Stimulated activated CD4-positive, alpha-beta T cell treated with anti-CD3 and anti-CD28 coated beads, Interleukin-2, amount 100 ng/mL, for 48 hours (primary cell): ENCODE measurements around the gene ZNF335.
"Not testable (repeated sequence)": the region's sequence is repeated elsewhere in the genome, so short reads cannot be mapped to it uniquely, and the experiment has no call there.

Experiments used
- DNase-seq, 2 donors: peaks; one replicate each; pipeline ENCODE4 v3.0.0-alpha.2; 2020

Gene ZNF335

GRCh38 chr20:46000262-46000996 is 28.4 kb upstream of the ZNF335 start:
- no peak for DNase-seq

- no peak for DNase-seq
Observed at GRCh38 chr20:45999557-46000261, 27.7 kb upstream of the ZNF335 start.

GRCh38 chr20:45998761-45999160 is 26.8 kb upstream of the ZNF335 start:
- no peak for DNase-seq

- DNase-seq: no peak
Observed at GRCh38 chr20:45998337-45998736, 26.3 kb upstream of the ZNF335 start.

- DNase-seq: no peak
Observed at GRCh38 chr20:45997187-45997586, 25.2 kb upstream of the ZNF335 start.

DNA sequence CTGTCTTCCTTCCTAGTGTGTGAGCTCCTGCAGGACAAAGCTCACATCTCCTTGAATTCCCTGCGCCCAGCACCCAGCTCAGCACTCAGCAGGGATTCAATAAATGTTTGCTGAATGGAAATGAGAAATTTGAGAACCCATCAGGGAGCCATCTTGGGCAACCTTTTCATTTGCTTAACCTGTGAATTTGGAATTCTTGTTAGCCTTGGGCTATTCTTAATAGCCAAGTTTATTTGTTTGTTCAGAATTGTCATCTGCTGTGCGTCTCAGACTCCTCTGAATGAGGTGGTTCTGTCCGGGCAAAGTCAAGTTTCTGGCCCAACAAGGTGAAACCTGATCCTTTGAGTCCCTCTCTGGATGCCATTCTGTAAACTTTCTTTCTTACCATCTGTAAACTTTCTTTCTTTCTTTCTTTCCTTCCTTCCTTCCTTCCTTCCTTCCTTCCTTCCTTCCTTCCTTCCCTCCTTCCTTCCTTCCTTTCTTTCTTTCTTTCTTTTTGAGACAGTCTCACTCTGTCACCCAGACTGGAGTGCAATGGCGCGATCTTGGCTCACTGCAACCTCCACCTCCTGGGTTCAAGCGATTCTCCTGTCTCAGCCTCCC is 23.6 kb upstream of the ZNF335 start:
- DNase-seq: not testable (repeated sequence)

DNA sequence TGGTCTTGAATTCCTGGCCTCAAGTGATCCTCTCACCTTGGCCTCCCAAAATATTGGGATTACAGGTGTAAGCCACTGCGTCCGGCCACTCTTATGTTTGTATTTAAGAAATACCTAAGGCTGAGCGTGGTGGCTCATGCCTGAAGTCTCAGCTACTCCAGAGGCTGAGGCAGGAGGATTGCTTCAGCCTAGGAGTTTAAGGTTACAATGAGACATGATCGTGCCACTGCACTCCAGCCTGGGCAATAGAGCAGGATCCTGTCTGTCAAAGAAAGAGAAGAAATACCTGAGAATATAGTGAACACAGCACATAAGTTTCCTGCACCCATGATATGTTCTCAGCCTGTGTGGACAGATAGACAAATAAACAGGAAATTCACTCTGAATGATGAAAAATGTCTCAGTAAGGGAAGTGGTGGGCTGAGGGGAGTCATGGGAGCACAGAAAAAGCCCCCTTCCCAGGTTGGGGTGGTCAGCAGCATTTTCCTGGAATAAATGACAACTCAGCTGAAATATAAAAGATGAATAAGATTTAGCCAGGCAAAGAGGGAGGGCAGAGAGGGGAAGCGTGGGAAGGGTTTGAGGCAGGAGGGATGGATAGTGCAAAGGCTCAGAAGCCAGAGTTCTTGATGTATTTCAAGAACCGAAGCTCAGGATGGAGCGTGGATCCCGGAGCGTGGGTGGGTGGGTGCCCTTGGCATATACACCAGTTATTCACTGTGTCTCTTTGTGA is 22.9 kb upstream of the ZNF335 start:
- no peak for DNase-seq

DNA sequence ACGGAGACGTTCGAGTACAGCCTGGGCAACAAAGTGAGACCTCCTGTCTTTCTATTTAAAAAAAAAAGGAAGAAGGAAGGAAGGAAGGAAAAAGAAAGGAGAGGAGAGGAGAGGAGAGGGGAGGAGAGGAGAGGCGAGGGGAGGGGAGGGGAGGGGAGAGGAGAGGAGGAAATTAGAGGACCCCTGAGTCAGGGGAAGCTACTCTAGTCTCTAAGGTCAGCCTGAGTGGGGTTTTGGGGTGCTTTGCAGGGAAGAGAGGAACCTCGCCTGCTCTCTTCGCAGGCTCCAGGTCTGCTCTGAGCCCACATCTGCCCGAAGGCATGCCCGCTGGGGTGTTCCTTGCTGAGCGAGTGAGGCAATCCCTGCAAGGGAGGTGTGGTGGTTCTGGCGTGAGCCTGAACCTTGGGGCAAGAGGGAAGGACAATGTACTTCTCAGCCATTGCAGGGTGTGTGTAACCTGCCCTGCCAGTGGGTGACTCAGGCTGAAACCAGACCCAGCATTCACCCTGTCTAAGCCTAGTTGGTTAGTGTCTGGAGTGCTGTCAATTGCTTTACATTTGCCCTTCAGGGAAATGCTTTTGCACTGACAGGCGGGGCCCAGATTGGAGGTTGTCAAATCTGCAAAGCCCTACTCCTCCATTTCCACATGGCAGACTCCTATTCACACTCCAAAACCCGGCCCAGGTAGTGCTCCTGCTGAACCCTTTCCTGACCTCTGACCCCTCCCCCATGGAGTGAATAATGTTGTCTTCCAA is 21.4 kb upstream of the ZNF335 start:
- DNase-seq: no peak

DNA sequence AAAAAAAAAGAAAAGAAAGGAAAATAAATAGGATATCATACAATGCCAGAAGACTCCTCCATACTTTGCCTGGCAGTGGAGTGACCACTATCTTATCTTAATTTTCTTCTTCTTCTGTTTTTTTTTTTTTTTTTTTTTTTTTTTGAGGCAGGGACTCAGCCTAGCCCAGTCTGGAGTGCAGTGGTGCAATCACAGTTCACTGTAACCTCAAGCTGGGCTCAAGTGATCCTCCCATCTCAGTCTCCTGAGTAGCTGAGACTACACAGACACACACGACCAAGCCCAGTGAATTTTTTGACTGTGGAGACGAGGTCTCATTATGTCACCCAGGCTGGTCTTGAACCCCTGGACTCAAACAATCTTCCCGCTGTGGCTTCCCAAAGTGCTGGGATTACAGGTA is 19.6 kb upstream of the ZNF335 start:
- no peak for DNase-seq

DNA sequence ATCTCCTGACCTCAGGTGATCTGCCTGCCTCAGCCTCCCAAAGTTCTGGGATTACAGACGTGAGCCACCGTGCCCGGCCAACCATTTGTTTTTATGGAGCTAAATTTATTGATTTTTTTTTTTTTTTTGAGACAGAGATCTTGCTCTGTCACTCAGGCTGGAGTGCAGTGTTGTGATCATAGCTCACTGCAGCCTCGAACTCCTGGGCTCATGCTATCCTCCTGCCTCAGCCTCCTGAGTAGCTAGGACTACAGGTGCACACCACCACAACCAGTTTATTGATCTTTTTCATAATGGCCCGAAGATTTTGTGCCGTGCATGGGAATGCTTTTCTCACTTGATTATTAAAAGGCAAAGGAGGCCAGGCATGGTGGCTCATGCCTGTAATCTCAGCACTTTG is 16.8 kb upstream of the ZNF335 start:
- not testable (repeated sequence) for DNase-seq

DNA sequence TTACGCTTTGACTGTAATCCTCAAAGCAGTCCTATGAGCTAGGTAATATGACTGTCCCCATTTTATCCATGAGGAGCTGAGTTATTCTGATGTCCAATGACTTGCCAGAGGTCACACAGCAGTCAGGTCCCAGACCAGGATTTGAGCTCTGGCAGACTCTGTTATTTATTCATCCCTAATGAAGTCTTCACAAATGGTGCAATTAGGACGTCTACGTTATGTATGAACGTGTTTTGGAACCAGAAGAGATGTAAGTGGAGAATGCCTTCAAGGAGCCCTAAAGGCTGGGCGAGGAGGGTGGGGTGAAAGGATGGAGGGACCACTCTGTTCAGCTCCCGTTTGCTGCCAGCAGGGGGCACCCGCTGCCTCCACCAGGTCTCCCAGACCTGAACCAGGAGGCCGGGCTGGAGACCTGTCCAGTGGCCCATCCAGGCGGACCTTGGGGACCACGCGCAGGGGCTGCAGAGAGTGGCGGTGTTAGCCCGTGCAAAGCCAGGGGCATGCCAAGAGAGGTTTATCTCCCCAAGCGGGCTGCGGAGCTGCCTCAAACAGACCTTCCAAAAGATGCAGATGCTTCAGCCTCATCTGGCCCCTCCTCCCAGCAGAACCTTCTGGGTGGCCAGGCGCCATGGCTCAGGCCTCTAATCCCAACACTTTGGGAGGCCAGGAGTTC is 15.2 kb upstream of the ZNF335 start:
- DNase-seq: peak; percentile 75 to 77

GRCh38 chr20:45985573-45985972 is 13.6 kb upstream of the ZNF335 start:
- no peak for DNase-seq

DNA sequence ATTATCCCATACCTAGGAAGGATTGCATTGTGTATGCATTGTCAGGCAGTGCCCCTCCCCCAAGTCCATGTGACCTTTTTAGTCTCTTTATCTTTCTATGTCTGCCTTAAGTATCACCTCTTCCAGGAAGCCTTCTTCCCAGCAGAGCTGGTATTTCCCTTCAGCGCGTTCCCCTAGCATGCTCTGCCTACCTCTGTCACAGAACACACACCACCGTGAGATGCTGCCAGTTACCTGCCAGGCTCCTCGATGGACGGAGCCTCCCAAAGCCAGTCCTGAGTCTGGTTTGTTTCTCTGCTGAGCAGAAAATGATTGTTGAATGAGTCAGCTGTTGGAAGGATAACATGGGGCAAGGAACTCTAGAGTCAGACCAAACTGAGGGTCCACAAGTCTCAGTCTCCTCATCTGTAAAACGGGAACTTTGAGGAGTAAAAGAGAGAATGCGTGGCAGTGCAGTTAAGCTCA is 11.3 kb upstream of the ZNF335 start:
- DNase-seq: no peak

DNA sequence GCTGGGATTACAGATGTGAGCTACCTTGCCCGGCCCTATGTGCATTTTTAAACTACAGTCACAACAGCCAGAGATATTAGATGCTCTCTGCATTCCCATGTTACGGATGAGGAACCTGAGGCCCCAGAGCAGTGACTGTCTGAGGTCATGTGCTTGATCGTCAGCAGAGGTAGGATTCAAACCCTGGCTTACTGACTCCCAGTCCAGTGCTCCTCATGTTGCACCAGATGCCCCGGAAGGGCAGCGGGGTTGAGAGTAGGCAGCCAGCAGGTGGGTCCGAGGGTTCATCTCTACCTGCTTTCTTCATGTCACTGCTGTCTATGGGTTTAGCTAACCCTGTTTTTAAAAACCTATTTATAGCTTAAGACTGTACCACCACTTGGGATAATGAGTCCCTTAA is 9.3 kb upstream of the ZNF335 start:
- no peak for DNase-seq

DNA sequence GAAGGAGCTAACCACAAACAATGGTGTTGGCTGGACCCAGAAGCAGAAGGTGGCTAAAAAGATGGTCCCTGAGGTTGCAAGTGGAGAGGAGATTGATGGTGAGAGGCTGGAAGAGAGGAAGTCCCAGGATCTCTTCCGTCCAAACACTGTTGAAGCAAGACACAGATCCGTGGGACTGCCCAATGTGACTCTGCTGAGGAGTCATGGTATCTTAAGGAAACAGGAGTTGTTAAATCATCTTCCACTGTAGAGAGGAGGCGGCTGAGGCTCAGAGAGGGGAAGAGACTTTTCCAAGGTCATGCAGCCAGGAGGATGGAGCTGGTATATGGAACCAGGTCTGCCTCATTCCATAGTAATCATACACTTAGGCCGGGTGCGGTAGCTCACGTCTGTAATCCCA is 4.1 kb upstream of the ZNF335 start:
- DNase-seq: no peak

GRCh38 chr20:45975686-45976085 is 3.7 kb upstream of the ZNF335 start:
- no peak for DNase-seq

DNA sequence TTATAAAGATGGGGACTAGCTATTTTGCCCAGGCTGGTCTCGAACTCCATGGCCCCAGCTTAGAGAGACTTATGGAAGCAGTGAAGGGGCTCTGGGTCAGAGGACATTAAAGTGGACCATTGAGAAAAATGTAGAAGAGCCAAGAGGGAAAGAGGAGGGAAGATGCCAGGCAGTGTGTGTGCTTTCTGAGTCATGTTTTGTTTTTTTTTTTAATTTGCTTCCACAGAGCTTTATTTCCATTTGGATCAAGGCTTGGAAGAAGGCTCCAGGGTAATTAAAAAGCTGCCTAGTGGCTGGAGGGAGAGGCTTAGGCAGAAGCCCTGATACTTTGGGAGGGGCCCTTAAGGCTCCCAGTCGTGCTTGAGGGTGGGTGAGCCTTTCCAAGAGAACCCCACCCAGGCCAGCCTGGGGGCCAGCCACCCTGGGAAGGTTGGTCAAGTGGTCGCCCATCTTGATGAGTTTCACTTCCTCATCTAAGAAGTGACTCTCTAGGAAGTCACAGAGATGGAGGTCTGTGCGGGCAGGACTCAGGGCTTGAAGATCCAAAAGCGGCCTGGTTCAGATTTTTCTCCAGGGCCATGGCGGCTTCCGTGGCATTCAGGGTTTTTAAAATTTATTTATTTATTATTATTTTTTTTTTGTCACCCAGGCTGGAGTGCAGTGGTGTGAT is 3.0 kb upstream of the ZNF335 start:
- DNase-seq: no peak

DNA sequence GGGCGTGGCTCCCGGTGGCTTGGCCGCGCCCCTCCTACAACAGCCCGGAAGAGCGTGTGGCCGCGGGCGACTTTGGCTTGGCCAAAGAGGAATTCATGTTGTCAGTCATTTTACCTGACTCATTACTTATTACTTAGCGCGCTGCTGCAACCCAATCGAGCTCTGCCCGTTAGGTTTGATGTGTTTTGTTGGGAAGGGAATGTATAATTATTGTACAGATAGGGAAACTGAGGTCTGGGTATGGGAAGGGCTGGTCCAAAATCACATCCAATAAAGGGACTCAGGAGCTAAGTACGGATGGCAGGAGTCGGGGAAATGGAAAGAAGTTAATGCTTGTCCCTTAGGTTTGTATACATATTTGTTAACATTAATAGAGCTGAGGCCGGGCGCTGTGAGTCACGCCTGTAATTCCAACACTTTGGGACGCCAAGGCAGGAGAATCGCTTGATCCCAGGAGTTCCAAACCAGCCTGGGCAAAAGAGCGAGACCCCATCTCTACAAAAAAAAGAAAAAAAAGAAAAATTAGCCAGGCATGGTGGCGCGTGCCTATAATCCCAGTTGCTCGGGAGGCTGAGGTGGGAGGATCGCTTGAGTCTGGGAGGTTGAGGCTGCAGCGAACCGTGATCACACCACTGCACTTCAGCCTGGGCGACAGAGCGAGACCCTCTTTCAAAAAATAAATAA is 639 bp upstream of the ZNF335 start:
- DNase-seq: no peak

DNA sequence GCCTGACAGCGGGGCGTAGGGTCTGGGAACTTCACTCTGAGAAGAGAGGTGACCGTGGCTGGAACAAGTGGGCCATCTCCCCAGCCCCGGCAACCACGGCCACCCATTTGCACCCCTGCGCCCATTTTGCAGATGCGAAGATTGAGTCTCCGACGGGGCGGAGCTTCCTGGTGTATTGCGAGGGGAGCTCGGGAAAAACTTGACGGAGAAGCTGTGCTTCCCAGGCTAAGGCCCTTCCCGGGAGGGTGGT is 653 bp downstream of the ZNF335 start:
- no peak for DNase-seq

DNA sequence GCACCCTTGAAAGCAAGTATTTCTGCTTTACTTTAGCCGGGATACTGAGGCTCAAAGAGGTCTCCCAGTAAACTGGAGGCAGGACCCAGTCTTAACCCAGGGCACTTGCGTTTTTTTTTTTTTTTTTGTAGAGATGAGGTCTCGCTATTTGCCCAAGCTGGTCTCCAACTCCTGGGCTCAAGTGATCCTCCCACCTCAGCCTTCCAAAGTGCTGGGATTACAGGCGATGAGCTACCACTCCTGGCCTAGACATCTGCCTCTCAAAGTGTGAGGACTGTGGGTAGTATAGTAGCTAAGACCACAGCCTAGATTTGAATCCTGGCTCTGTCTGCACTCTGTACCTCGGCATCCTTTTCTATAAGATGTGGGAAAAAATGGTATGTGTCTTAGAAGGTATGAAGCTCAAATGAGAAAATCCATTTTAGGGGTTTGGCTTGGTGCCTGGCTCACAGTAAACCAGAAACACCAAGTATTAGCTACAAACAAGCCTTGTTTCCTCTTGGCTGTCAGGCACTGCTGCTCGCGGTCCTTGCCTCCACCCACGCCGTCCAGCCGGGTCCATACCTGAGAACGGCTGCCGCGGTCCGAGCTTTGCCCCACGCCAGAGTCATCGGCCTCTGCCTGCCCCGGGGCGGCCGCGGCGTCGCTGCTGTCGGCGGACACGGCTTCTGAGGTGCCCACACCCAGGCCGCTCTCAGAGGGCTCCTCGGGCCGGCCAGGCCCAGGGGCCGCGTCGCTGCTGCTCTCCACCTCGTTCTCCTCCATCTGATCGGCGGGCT is 1.2 kb downstream of the ZNF335 start:
- DNase-seq: no peak
